NCI-H2107 treated with DMSO at 0.1 percent for 48 hours (cell line): ENCODE data around the gene ALKBH7.

Experiments
- DNase-seq: peaks from one replicate; lab custom pipeline; 2025; ENCODE audit not compliant: unreplicated experiment; lab: John Stamatoyannopoulos, UW

Gene ALKBH7

DNA sequence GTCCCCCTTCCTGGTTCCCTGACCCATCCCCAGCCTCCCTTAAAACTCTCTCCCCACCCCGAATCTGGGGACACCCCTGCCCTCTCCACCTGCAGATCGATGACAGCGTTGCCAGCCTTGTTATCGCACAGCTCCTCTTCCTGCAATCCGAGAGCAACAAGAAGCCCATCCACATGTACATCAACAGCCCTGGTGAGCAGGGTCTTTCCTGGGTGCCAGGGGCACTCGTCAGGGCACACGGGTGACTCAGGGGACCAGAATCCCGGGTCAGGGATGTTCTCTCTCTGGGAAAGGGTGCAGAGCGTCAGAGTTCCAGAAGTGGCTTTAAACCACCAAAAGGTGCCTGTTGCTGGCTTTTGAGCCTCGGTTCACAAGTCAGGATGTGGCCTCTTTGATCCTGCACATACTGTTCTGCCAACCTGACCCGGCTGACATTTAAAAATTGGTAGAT is 10.2 kb upstream of the ALKBH7 start:
- no peak for DNase-seq

DNA sequence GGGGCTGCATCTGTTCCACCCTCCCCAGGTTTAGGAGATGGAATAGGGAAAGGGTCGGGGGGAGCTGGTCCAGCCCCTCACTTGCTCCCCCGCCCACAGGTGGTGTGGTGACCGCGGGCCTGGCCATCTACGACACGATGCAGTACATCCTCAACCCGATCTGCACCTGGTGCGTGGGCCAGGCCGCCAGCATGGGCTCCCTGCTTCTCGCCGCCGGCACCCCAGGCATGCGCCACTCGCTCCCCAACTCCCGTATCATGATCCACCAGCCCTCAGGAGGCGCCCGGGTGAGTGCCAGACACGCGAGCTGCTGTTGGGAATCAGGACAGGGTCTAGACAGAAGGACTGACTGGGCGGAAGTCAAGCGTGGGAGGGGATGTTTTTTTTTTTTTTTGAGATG is 8.2 kb upstream of the ALKBH7 start:
- no peak for DNase-seq

DNA sequence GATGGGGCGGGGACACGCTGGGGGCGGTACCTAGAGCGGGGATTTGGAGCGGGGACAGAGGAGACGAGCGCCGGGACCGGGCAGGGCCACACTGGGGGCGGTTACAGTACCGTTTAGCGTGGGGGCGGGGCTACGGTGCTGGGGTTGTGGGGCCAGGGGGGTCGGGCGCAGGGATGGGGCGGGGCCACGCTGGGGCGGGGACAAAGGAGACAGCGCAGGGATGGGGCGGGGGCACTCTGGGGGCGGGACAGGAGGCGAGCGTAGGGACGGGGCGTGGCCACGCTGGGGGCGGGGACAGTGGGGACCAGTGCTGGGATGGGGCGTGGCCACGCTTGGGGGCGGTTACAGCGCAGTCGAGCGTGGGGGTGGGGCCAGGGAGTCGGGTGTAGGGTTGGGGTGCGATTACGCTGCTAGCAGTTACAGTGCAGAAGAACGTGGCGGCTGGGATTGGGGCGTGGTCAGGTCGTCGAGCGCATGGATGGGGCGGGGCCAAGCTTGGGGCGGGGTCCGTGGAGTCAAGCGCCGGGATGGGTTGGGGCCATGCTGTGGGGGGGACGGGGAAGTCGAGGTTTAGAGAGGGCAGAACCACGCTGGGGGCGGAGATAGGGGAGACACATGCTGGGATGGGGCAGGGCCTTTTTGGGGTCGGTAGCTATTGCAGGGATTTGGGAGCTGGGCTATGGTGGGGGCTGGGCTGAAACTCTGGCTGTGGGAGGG is 660 bp downstream of the ALKBH7 start:
- DNase-seq = peak; percentile 87

- DNase-seq = no peak
Observed at GRCh38 chr19:6373813-6374108, 1.2 kb downstream of the ALKBH7 start.

- no peak for DNase-seq
Observed at GRCh38 chr19:6374161-6374709, 1.6 kb downstream of the ALKBH7 start.

DNA sequence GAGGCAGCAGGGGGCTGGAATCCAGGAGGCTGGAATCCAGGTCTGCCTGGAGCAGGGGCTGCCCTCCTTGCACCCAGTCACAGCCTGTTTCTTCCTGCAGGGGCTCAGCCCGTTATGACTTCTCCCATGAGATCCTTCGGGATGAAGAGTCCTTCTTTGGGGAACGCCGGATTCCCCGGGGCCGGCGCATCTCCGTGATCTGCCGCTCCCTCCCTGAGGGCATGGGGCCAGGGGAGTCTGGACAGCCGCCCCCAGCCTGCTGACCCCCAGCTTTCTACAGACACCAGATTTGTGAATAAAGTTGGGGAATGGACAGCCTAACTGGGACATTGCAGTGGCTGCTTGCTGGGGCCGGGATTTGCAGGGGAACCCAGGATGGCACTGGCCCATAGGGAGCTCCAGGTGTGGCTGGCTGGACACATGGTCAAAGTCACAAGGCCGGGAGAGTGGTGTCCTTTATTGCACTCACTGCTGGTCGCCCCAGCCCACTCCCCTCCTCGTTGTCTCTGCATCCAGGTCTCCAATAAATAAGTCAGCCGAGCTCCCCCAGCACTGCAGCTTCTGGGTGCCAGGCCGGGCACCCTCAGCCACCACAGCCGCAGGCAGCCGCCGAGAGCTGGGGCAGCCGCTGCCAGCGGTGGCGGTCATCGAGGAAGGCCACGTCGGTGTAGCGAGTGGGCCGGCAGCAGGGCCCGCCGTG is 2.3 kb downstream of the ALKBH7 start:
- no peak for DNase-seq

DNA sequence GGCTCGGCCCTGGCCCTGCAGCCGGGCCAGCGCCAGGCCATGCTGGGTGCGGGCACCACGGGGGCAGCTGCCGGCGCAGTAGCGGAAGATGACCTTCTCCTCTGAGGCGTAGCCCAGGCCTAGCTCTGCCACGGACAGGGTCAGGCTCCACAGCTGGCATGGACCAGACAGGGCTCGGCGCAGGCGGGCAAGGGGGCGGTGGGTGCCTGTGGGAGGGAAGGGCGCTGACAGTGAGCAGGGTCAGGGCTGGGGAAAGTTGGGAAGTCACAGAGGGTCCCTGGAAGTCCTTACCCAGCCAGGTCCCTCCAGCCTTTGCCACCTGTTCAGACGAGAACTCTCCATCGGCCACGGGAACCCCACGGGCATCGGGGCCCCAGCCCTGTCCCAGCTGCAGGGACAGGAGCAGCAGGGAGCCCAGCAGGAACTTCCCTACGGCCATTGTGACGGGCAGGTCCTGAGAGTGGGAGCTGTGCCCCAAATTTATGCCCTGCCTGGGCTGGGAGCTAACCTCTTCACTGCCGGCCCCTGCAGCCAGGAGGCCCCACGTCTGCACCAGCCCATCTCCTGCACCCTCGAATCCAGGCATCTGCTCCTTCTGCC is 2.9 kb downstream of the ALKBH7 start, which contains the start of gene PSPN:
PSPN (minus strand) TSS at position 523 of the 600 bp plus-strand sequence; CDS start at position 439, 84 bp downstream.
- DNase-seq = no peak

DNA sequence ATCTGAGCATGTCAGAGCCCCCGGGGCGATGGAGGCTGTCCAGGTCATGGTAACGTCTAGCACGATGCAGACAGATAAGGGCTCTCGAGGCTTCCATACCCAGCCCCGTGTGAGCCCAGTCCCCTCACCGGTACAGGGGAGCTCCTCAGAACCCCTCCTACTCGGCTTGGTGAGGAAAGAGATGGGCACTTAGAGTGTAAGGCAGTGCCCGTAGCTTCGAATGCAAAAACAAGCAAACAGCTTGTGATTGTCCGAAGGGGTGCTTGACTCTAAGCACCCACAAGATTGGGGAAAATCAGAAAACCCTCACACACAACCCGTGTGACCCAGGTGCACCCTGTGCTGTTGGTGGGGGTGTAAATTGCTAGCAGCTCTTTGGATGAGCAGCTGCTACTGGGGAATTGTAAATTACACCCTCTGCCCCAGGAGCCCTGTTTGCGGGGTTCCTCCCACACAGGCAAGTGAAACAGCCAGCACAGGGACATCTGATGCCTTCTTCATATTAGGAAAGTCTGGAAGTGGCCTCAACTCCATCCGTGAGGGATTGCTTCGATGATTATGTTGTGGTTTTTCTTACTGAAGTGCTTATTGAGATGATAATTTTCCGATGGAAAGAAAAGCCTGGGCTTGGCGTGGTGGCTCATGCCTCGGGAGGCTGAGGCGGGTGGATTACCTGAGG is 4.1 kb downstream of the ALKBH7 start:
- peak; percentile 80 for DNase-seq

- DNase-seq = no peak
Observed at GRCh38 chr19:6378041-6378440, 5.4 kb downstream of the ALKBH7 start.

- no peak for DNase-seq
Observed at GRCh38 chr19:6378486-6378885, 5.9 kb downstream of the ALKBH7 start.

- DNase-seq = no peak
Observed at GRCh38 chr19:6379744-6380143, 7.2 kb downstream of the ALKBH7 start.

GRCh38 chr19:6381030-6381750 is 8.6 kb downstream of the ALKBH7 start:
- DNase-seq = no peak

- DNase-seq = no peak
Observed at GRCh38 chr19:6383188-6383587, 10.6 kb downstream of the ALKBH7 start.

GRCh38 chr19:6384381-6384780 is 11.8 kb downstream of the ALKBH7 start:
- no peak for DNase-seq

GRCh38 chr19:6387372-6387771 is 14.8 kb downstream of the ALKBH7 start:
- DNase-seq = no peak

GRCh38 chr19:6392221-6393073 is 19.9 kb downstream of the ALKBH7 start:
- DNase-seq = no peak

GRCh38 chr19:6393074-6393982 is 20.7 kb downstream of the ALKBH7 start, which contains the start of gene GTF2F1:
Gene GTF2F1 (minus strand): TSS chr19:6393164. CDS start chr19:6392995, 169 bp downstream.
- peak; percentile 71 for DNase-seq

DNA sequence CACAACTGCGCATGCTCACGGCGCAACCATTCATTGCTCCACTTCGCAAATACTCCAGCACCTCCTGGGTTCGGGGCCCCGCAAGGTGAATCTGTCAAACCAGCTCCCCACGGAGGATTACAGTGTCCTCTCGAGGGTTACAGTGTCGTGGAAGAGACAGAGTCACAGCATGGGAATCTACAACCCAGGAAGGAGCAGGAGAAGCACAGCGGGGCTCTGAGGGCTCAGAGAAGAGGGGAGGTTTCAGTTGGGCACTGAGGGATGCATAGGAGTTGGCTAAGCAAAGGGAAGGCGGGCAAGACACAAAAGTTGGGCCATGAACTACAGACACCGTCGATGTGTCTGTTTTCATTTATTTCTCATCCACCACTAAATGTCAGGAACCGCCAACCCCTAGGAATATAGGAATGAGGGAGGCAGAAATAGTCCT is 21.4 kb downstream of the ALKBH7 start:
- DNase-seq = no peak

GRCh38 chr19:6394831-6395230 is 22.2 kb downstream of the ALKBH7 start:
- no peak for DNase-seq
